IMR-90 (cell line): ENCODE data around the gene SNAPC2. TPM values are rescaled to one million over a fixed set of nuclear protein-coding genes. Genes with fewer than 3 reads are reported as not detected.

Experiments used
- ATAC-seq: fragments of 200-7000 bp; cut with Tn5 transposase; 2 replicates; pipeline ENCODE4 v1.9.1; 2020; ENCODE audit warnings: low read depth, mild to moderate bottlenecking, moderate library complexity
- BruUV-seq: library from RNA; stranded (reverse); fragments of 400-500 nt; replicated peaks from 2 replicates; lab custom pipeline; 2021; lab: Mats Ljungman, UMichigan
- CTCF ChIA-PET: fragments of 300-600 bp; formaldehyde crosslinking; extraction: SDS; loops from one replicate; lab custom pipeline; 2021; ENCODE audit warnings: antibody characterized with exemption; lab: Yijun Ruan, JAX
- POLR2A ChIA-PET: fragments of 300-600 bp; sonication (Branson Sonifier 250); formaldehyde crosslinking; loops from one replicate; lab custom pipeline; 2022; ENCODE audit warnings: antibody characterized with exemption; ENCODE audit not compliant: unreplicated experiment; lab: Charles Lee
- DNase-seq: peaks from one replicate; pipeline ENCODE4 v3.0.0; 2013
- H2AFZ ChIP-seq: replicated peaks from 2 replicates; pipeline ENCODE3; 2013; ENCODE audit warnings: low read length, mild to moderate bottlenecking; ENCODE audit not compliant: poor library complexity
- H2AK5ac ChIP-seq: 2 replicates; pipeline ENCODE4 v1.6.1; 2013; ENCODE audit warnings: low read depth, low read length, inconsistent platforms
- H2AK9ac ChIP-seq: replicated peaks from 2 replicates; pipeline ENCODE3; 2013; ENCODE audit warnings: mild to moderate bottlenecking, low read depth, low read length, moderate library complexity; ENCODE audit not compliant: poor library complexity
- H2BK120ac ChIP-seq: 2 replicates; pipeline ENCODE4 v1.6.1; 2013; ENCODE audit warnings: low read depth, low read length, inconsistent platforms
- H2BK15ac ChIP-seq: 3 replicates; pipeline ENCODE4 v1.6.1; 2013; ENCODE audit warnings: low read depth, low read length, inconsistent platforms
- H2BK20ac ChIP-seq: 2 replicates; pipeline ENCODE4 v1.6.1; 2013; ENCODE audit warnings: low read depth, mild to moderate bottlenecking, inconsistent platforms, low read length, moderate library complexity
- H2BK5ac ChIP-seq: 2 replicates; pipeline ENCODE4 v1.6.1; 2013; ENCODE audit warnings: mild to moderate bottlenecking, low read depth, low read length, inconsistent platforms; ENCODE audit not compliant: poor library complexity, severe bottlenecking
- H3K14ac ChIP-seq: replicated peaks from 2 replicates; pipeline ENCODE4 v1.6.1; 2013; ENCODE audit warnings: low read depth, low read length, inconsistent platforms
- H3K18ac ChIP-seq: 2 replicates; pipeline ENCODE4 v1.6.1; 2013; ENCODE audit warnings: low read depth, low read length, control low read depth
- H3K23ac ChIP-seq: 2 replicates; pipeline ENCODE4 v1.6.1; 2013; ENCODE audit warnings: low read depth, low read length, inconsistent platforms
- H3K27ac ChIP-seq: 2 replicates; pipeline ENCODE4 v1.5.1; 2013; ENCODE audit warnings: mild to moderate bottlenecking, control low read depth, low read length; ENCODE audit not compliant: insufficient read depth
- H3K27me3 ChIP-seq: 2 replicates; pipeline ENCODE4 v1.6.1; 2013; ENCODE audit warnings: low read length; ENCODE audit not compliant: control insufficient read depth, insufficient read depth
- H3K36me3 ChIP-seq: 2 replicates; pipeline ENCODE4 v1.6.1; 2013; ENCODE audit warnings: low read length, mixed read lengths; ENCODE audit not compliant: control insufficient read depth, insufficient read depth
- H3K4ac ChIP-seq: 2 replicates; pipeline ENCODE4 v1.6.1; 2013; ENCODE audit warnings: low read depth, low read length, inconsistent platforms
- H3K4me1 ChIP-seq: 2 replicates; pipeline ENCODE4 v1.6.1; 2013; ENCODE audit warnings: low read length, mixed read lengths; ENCODE audit not compliant: control insufficient read depth, insufficient read depth
- H3K4me2 ChIP-seq: 2 replicates; pipeline ENCODE4 v1.6.1; 2013; ENCODE audit warnings: low read depth, mild to moderate bottlenecking, control low read depth, low read length, moderate library complexity
- H3K4me3 ChIP-seq: 2 replicates; pipeline ENCODE4 v1.5.1; 2013; ENCODE audit warnings: low read depth, mild to moderate bottlenecking, control low read depth, low read length, moderate library complexity; ENCODE audit not compliant: insufficient read depth
- H3K56ac ChIP-seq: 2 replicates; pipeline ENCODE4 v1.6.1; 2013; ENCODE audit warnings: low read length, inconsistent platforms; ENCODE audit not compliant: insufficient read depth; ENCODE audit errors: extremely low read depth
- H3K79me1 ChIP-seq, 2 experiments: 2 replicates each; pipeline ENCODE4 v1.6.1; 2013; ENCODE audit warnings: low read length in 2 of 2, inconsistent platforms in 1 of 2, low read depth in 1 of 2
- H3K9ac ChIP-seq: 2 replicates; pipeline ENCODE4 v1.6.1; 2013; ENCODE audit warnings: low read depth, low read length, control low read depth
- H3K9me1 ChIP-seq: 2 replicates; pipeline ENCODE4 v1.6.1; 2013; ENCODE audit warnings: low read length, inconsistent platforms; ENCODE audit not compliant: insufficient read depth
- H3K9me3 ChIP-seq: 2 replicates; pipeline ENCODE4 v1.6.1; 2013; ENCODE audit warnings: low read length; ENCODE audit not compliant: control insufficient read depth, insufficient read depth
- H4K20me1 ChIP-seq: 2 replicates; pipeline ENCODE4 v1.6.1; 2013; ENCODE audit warnings: low read length, inconsistent platforms; ENCODE audit not compliant: insufficient read depth
- H4K5ac ChIP-seq: 2 replicates; pipeline ENCODE4 v1.6.1; 2013; ENCODE audit warnings: mild to moderate bottlenecking, low read depth, low read length, control low read depth
- H4K8ac ChIP-seq, 2 experiments: 2 replicates each; pipeline ENCODE4 v1.6.1; 2013; ENCODE audit warnings: low read depth in 2 of 2, low read length in 2 of 2, control low read depth in 1 of 2, inconsistent platforms in 1 of 2
- H4K91ac ChIP-seq: 2 replicates; pipeline ENCODE4 v1.6.1; 2013; ENCODE audit warnings: low read depth, low read length, inconsistent platforms; ENCODE audit not compliant: insufficient read depth
- BHLHE40 ChIP-seq: fragments of 150-350 bp; IDR thresholded peaks from 2 replicates; pipeline ENCODE4 v1.6.1; 2016; ENCODE audit warnings: mild to moderate bottlenecking, low read depth, low read length
- CEBPB ChIP-seq: IDR thresholded peaks from 2 replicates; pipeline ENCODE4 v1.6.1; 2012; ENCODE audit warnings: low read depth, low read length, improper control_type of control experiment
- FOS ChIP-seq: fragments of 150-350 bp; IDR thresholded peaks from 2 replicates; pipeline ENCODE4 v1.6.1; 2016; ENCODE audit warnings: low read depth, low read length
- MAFK ChIP-seq: IDR thresholded peaks from 2 replicates; pipeline ENCODE4 v1.6.1; 2012; ENCODE audit warnings: low read depth, low read length, improper control_type of control experiment
- POLR2A ChIP-seq: IDR thresholded peaks from 2 replicates; pipeline ENCODE4 v1.6.1; 2012; ENCODE audit warnings: mild to moderate bottlenecking, low read depth, low read length
- RAD21 ChIP-seq: IDR thresholded peaks from 2 replicates; pipeline ENCODE4 v1.6.1; 2012; ENCODE audit warnings: low read length, improper control_type of control experiment
- RCOR1 ChIP-seq: IDR thresholded peaks from 2 replicates; pipeline ENCODE4 v1.6.1; 2012; ENCODE audit warnings: mild to moderate bottlenecking, low read length, improper control_type of control experiment; ENCODE audit not compliant: insufficient replicate concordance
- WGBS, 2 experiments: methylation state at CpG; one replicate each; pipeline versions ENCODE4 v1.1.5 to v1.1.7; 2013; ENCODE audit warnings: missing lambda C conversion rate in 2 of 2; ENCODE audit not compliant: insufficient read length in 1 of 2; ENCODE audit errors: extremely low coverage in 2 of 2; 5-methylcytosine and 5-hydroxymethylcytosine counted together
- dilution Hi-C: fragments of 300-500 bp; cut with HindIII; formaldehyde crosslinking; loops from one replicate; pipeline ENCODE4 v1.14.3; 2018; ENCODE audit warnings: low sequenced_read_pairs; ENCODE audit not compliant: unreplicated experiment
- in situ Hi-C: fragments of 300-500 bp; cut with MboI; formaldehyde crosslinking; loops from 3 replicates; pipeline ENCODE4 v1.14.3; 2019; ENCODE audit warnings: low sequenced_read_pairs, inconsistent platforms, mixed read lengths
- intact Hi-C: fragments of 100-400 bp; cut with micrococcal nuclease; formaldehyde crosslinking; loops from 2 replicates; pipeline ENCODE4 v1.10.0; 2022
- polyA plus RNA-seq, 3 experiments: library from polyadenylated mRNA; depleted of rRNA; stranded (reverse); fragments of >200 nt; gene quantifications; 2 replicates each; pipeline ENCODE4 v1.2.3, GENCODE V29; 2012; ENCODE audit warnings: low replicate concordance in 1 of 3
- total RNA-seq: library from RNA; depleted of rRNA; stranded (reverse); fragments of >200 nt; gene quantifications from 2 replicates; pipeline ENCODE4 v1.2.3, GENCODE V29; 2012

The SNAPC2 gene
- total and polyA plus RNA-seq, 2 of the 4 experiments (the other 2 are of a cell fraction) = 12.5 to 29.2 TPM

GRCh38 chr19:7961920-7962626, 41.9 kb downstream of the SNAPC2 start:
- H3K4me2 ChIP-seq = no peak overlapping the region
- in situ Hi-C loops = no loop called here
- no peak overlapping the region for H4K5ac ChIP-seq
- TF ChIP-seq RAD21 (no peak), FOS (no peak), POLR2A (no peak), RCOR1 (no peak), BHLHE40 (no peak), MAFK (no peak), CEBPB (0 out of 2 replicates have a peak, but pooled peaks have one; percentile 10)
- ATAC-seq (no peak), DNase-seq (no peak)
- no TSS peak for BruUV-seq
- H3K4me3 ChIP-seq = no peak overlapping the region
- 96% methylated on average over 4 of the region's 13 CpGs; no CpG with 5 or more reads in 1 of the 2 experiments for WGBS, 2 experiments
- H3K27ac ChIP-seq = no peak overlapping the region
- H3K9me1 ChIP-seq = no peaks in the 10 kb centered on the region
- H4K91ac ChIP-seq = no peak overlapping the region
- H3K23ac ChIP-seq = no peak overlapping the region
- H3K14ac ChIP-seq = no peak overlapping the region
- H3K4ac ChIP-seq = no peak overlapping the region
- no peak overlapping the region for H2BK120ac ChIP-seq
- H3K9ac ChIP-seq = no peak overlapping the region
- no peak overlapping the region for H2BK15ac ChIP-seq
- peaks cover under 1 to 3% of the 10 kb centered on the region in 2 experiments; a peak in 1 of 4 replicates for H3K79me1 ChIP-seq
- H4K20me1 ChIP-seq = peaks cover 7% of the 10 kb centered on the region; the same call in 1 of the 2 replicates
- ChIA-PET POLR2A (no interaction called here), CTCF (no interaction called here)
- H2AK5ac ChIP-seq = no peak overlapping the region
- dilution Hi-C loops = no loop called here
- no peaks in the 10 kb centered on the region for H3K4me1 ChIP-seq
- H3K27me3 ChIP-seq = no peaks in the 10 kb centered on the region
- H3K56ac ChIP-seq = no peak overlapping the region
- no peak overlapping the region for H4K8ac ChIP-seq
- H3K36me3 ChIP-seq = peaks cover 53% of the 10 kb centered on the region
- intact Hi-C loops = no loop called here
- no peak overlapping the region for H3K18ac ChIP-seq
- no peak overlapping the region for H2AFZ ChIP-seq
- H2AK9ac ChIP-seq = no peak overlapping the region
- H2BK5ac ChIP-seq = no peak overlapping the region
- H3K9me3 ChIP-seq = no peaks in the 10 kb centered on the region
- no peak overlapping the region for H2BK20ac ChIP-seq
